ENCODE measurements around the gene SYTL2. TPM values are rescaled to one million over a fixed set of nuclear protein-coding genes. Genes with fewer than 3 reads are reported as not detected.
"Not testable (repeated sequence)": the region's sequence is repeated elsewhere in the genome, so short reads cannot be mapped to it uniquely, and the experiment has no call there.

SYTL2 gene
- total RNA-seq, 2 experiments from 2014 or later = 10.2 TPM

DNA sequence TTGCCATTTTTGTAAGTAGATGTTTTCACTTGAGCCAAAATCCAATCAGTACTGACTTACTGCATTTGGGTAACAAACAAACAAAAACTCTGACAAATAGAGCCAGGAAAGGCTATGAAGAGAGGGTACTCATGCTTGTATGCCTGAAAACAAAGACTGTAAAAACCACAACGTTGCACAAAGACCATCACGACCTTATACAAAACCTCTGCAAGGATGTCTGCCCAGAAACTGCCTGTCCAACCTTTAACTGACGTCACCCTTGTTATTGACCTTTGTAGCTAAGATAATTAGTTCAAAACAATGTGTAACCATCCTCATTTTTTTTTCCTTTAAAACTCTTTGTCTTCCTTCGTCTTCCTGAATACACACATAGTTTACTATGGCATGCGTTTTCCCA lies 145.2 kb downstream of the SYTL2 start:
- Mint-ChIP-seq H3K9me3 (no peaks in the 10 kb centered on the region), H3K27me3 (no peaks in the 10 kb centered on the region), H3K27ac (peak overlapping the region; percentile 99), H3K4me3 (peak overlapping the region; percentile 99), H3K4me1 (ENCODE audit: low read depth) (peaks cover 19% of the 10 kb centered on the region), H3K36me3 (peaks cover 29% of the 10 kb centered on the region)
- ChIA-PET CTCF (interaction anchor here (0.8 kb wide), 1 partner anchor 189 kb away, joined by 3 read pairs; no protein-coding TSS in a partner anchor), POLR2A (no interaction called here)
- no peak for DNase-seq
- intact Hi-C loops (cut with micrococcal nuclease) = loop anchor here (1.0 to 10.0 kb wide), 7 partner anchors 17 to 580 kb away; partner anchors contain the start of gene TMEM126B

DNA sequence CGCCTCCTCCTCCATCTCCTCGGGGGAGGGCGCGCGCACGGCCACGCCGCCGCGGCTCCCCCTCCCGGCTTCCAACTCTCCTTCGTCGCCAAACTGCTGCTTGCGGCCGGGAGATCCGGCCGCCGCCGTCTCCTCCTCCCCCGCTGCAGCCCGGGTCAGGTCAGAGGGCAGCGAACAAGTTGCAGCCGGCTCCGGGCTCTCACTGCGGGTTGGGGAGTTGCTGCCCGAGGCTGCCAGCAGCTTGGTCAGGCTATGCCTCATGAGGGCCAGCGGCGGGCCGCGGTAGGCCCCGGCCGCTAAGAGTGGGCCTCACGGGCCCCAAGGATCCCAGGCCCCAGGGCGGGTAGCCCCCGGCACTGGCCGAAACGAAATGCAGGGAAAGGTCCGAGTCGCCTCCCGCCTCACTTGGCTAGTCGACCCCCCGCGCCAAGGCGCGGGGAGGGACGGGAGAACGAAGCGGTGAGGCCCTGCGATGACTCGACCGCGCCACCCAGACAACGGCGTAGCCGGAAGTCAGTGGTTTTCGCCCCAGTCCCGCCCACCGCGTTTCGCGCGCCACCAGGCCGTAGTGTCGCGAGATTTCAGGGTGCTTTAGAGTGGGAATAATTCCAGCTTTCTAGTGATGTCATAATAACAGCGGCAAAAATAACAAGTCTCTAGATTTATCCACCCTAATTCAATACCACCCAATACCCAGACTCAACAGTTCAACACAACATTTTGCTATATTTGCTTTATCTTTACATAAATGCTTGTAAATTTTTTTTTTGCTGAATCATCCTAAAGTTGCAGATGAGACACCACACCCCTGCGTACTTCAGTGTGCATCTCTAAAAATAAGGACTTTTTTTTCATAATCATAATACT lies 146.1 kb downstream of the SYTL2 start, which contains the start of gene CREBZF:
TSS of gene CREBZF (minus strand) at position 515 of the 867 bp plus-strand sequence. CDS start at position 261, 254 bp downstream.
- H3K27ac Mint-ChIP-seq = peak within 1 kb of the TSS; percentile 99
- peak; percentile 97 for DNase-seq
- CTCF ChIA-PET = interaction anchor here (0.6 to 2.6 kb wide), 7 partner anchors 17 to 190 kb away, joined by 3 to 13 read pairs (median 4); partner anchors contain the start of genes DLG2, TMEM126A and TMEM126B
- peaks cover 37% of the 10 kb centered on the region for H3K36me3 Mint-ChIP-seq
- H3K27me3 Mint-ChIP-seq = no peaks in the 10 kb centered on the region
- POLR2A ChIA-PET = interaction anchor here (0.6 to 2.6 kb wide), 6 partner anchors 15 to 555 kb away, joined by 3 to 38 read pairs (median 3); partner anchors contain the start of genes TMEM126A and TMEM126B
- intact Hi-C loops (cut with micrococcal nuclease) = loop anchor here (1.0 to 10.0 kb wide), 9 partner anchors 17 to 637 kb away; partner anchors contain the start of genes HIKESHI, PICALM and TMEM126B
- peak within 1 kb of the TSS; percentile 99 for H3K4me3 Mint-ChIP-seq
- no peaks in the 10 kb centered on the region for H3K9me3 Mint-ChIP-seq
- H3K4me1 Mint-ChIP-seq (ENCODE audit: low read depth) = peaks cover 28% of the 10 kb centered on the region

DNA sequence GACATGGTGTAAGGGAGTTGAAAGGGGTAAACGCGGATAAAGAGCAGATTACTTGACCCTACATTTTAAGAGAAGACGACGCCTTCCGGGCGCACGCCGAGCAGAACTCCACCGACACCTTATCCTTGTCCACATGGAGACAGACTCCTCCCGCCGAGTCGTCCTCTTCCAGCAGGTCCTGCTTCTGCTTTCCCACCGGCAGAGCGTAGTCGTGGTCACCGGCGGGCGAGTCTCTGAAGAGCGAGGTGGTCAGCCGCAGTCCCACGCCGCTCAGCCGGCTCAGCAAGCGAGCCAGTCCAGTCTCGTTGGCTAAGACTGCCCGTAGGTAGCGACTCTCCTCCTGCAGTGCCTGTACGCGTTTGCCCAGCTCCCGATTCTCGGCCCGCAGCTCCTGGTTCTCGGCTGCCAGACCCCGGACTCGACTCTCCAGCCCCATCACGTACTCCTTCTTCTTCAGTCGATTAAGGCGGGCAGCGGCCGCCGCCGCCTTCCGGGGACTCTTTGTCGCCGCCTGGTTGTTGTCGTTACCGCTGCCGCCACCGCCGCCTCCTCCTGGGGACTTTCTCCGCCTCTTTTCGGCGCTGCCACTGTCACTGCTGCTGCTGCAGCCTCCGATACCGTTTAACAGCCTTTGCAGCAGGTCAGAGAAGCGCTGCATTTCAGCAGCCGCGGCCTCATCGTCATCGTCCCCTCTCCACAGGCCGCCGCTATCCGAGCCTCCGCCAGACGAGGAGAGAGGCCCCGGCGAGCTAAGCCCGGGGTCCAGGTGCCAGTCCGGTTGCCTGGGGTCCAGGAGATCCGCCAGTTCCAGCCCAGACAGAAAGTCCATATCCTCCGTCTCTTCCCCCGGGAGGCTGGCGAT lies 147.0 kb downstream of the SYTL2 start:
- intact Hi-C loops (cut with micrococcal nuclease) = loop anchor here (1.0 to 10.0 kb wide), 5 partner anchors 69 to 1079 kb away; partner anchors contain the start of genes HIKESHI and PICALM
- peak; percentile 93 for DNase-seq
- Mint-ChIP-seq H3K36me3 (peaks cover 42% of the 10 kb centered on the region), H3K27ac (peak overlapping the region; percentile 99), H3K27me3 (no peaks in the 10 kb centered on the region), H3K4me3 (peak overlapping the region; percentile 99), H3K9me3 (no peaks in the 10 kb centered on the region), H3K4me1 (ENCODE audit: low read depth) (peaks cover 37% of the 10 kb centered on the region)
- ChIA-PET POLR2A (interaction anchor here (0.7 to 2.6 kb wide), 9 partner anchors 12 to 556 kb away, joined by 3 to 38 read pairs (median 3); partner anchors contain the start of genes TMEM126A and TMEM126B), CTCF (interaction anchor here (0.7 to 2.6 kb wide), 9 partner anchors 14 to 191 kb away, joined by 4 to 13 read pairs (median 4); partner anchors contain the start of genes DLG2, TMEM126A and TMEM126B)

DNA sequence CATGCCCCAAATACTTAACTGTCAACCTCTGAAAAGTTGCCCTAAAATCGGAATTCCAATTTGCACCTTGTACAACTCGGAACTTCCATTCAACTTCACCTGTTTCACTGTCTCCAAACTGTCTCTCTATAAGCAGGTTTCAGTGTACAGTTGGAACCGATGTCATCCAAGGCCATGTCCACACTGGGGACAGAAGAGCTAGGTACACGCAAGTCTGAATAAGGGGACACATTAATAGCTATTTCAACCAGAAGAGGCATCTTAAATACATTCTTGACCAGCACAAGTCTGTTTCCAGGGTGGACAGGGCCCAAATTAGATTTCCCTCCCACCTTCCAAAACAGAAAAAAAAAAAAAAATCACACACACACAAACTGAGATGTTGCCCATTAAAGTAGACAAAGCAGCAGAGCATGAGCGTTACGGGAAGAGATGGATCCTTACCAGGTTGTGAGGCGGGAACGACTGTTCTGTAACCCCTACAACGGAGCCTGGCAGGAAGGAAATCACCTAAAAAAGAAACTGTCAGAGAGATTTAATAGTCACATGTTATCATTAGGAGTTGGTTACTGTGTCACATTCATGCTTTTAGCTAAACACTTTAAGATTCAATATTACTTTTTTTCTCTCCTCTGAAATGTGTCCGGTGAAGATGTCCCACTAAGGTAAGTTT lies 147.7 kb downstream of the SYTL2 start:
- Mint-ChIP-seq H3K4me3 (peak overlapping the region; percentile 99), H3K36me3 (peaks cover 48% of the 10 kb centered on the region), H3K27me3 (no peaks in the 10 kb centered on the region), H3K4me1 (ENCODE audit: low read depth) (peaks cover 44% of the 10 kb centered on the region), H3K27ac (peak overlapping the region; percentile 99), H3K9me3 (no peaks in the 10 kb centered on the region)
- intact Hi-C loops (cut with micrococcal nuclease) = loop anchor here (2.0 to 10.0 kb wide), 3 partner anchors 162 to 1080 kb away; partner anchors contain the start of gene HIKESHI
- POLR2A ChIA-PET = interaction anchor here (0.7 to 2.6 kb wide), 9 partner anchors 11 to 557 kb away, joined by 3 to 38 read pairs (median 3); partner anchors contain the start of genes TMEM126A and TMEM126B
- DNase-seq = peak; percentile 24
- CTCF ChIA-PET = interaction anchor here (0.7 to 2.6 kb wide), 7 partner anchors 14 to 191 kb away, joined by 4 to 13 read pairs (median 5); partner anchors contain the start of genes DLG2, TMEM126A and TMEM126B

DNA sequence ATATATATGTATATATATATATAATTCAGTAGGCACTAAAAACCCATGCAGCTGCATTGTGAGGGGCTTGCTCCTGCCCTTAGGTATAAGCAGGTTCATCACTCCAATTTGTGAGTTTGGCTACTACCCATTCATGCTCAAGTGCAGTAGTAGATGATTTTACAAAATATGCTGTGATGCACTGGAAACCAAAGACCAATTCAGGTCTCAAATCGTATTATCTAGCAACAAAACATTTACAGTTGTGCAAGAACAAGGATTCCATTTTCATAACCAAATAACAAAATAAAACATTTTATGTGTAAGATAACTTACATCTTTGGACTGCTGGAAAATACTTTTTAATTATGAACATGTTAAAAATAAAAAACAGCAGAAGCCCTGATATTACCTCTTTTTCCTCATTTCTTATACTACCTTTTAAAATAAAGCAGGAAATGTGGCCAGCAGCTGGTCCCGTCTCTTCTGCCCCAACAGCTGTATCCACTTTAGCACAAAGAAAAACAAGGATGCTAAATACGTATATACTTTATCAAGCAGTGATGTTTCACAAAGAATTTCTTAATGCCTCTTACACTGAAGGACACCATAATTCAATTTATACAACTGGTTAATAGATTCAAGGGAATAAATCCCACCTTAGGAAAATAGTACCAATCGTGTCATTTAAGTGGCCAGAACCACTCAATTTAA lies 148.8 kb downstream of the SYTL2 start:
- Mint-ChIP-seq H3K4me3 (peak overlapping the region; percentile 70), H3K4me1 (ENCODE audit: low read depth) (peaks cover 46% of the 10 kb centered on the region), H3K9me3 (no peaks in the 10 kb centered on the region), H3K27ac (no peak overlapping the region), H3K27me3 (no peaks in the 10 kb centered on the region), H3K36me3 (peaks cover 51% of the 10 kb centered on the region)
- DNase-seq = no peak
- ChIA-PET POLR2A (no interaction called here), CTCF (interaction anchor here (0.6 kb wide), 2 partner anchors 19 to 480 kb away, joined by 3 to 4 read pairs; no protein-coding TSS in a partner anchor)
- intact Hi-C loops (cut with micrococcal nuclease) = loop anchor here (2.0 to 10.0 kb wide), 3 partner anchors 163 to 1081 kb away; partner anchors contain the start of gene HIKESHI

DNA sequence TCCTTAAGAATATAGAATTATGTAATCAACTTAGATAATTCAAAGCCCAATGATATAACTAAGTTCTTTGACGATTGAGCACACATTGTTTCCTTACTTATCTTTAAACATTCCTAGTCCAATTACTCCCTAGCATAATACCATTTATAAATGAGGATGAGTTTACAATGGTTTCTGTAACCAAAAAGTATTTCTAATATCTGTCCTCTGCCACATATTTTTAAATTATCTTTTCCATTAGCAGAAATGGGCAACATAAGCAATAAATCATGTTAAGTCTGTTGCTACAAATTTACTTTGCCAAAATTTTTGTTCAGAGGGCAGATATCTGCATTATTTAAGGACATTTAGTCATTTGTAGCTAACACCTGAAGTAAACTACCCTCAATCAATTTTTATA lies 152.8 kb downstream of the SYTL2 start:
- POLR2A ChIA-PET = interaction anchor here (0.9 kb wide), 1 partner anchor 10 kb away, joined by 3 read pairs; the partner anchor contains the start of gene TMEM126A
- H3K9me3 Mint-ChIP-seq = no peaks in the 10 kb centered on the region
- peaks cover 50% of the 10 kb centered on the region for H3K4me1 Mint-ChIP-seq (ENCODE audit: low read depth)
- CTCF ChIA-PET = interaction anchor here (2.2 kb wide), 1 partner anchor 11 kb away, joined by 6 read pairs; the partner anchor contains the start of gene TMEM126A
- intact Hi-C loops (cut with micrococcal nuclease) = no loop called here
- no peak overlapping the region for H3K4me3 Mint-ChIP-seq
- peaks cover 54% of the 10 kb centered on the region for H3K36me3 Mint-ChIP-seq
- no peak for DNase-seq
- no peaks in the 10 kb centered on the region for H3K27me3 Mint-ChIP-seq
- no peak overlapping the region for H3K27ac Mint-ChIP-seq

DNA sequence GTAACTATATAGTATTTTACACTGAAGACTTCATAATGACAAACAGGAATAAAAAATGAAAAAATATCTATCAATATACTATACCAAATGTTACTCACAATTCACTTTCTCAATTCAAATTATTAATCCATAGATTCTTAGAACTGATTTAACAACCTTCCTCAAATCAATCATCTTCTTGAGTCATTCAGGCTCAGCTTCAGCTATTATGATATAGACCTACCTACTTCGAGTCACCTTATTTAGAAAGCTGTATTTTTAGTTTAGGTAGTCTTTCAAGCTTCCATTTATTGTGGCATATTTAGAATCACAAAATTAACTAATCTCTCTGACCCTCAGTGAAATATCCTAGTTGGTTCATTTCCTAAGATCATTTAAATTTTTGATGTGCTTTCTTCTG lies 154.2 kb downstream of the SYTL2 start:
- Mint-ChIP-seq H3K27ac (peak overlapping the region; percentile 20), H3K27me3 (no peaks in the 10 kb centered on the region), H3K4me1 (ENCODE audit: low read depth) (peaks cover 56% of the 10 kb centered on the region), H3K4me3 (no peak overlapping the region), H3K36me3 (peaks cover 47% of the 10 kb centered on the region), H3K9me3 (no peaks in the 10 kb centered on the region)
- DNase-seq = no peak
- POLR2A ChIA-PET = interaction anchor here (1.0 to 1.3 kb wide), 2 partner anchors 9 to 28 kb away, joined by 4 read pairs; partner anchors contain the start of genes TMEM126A and TMEM126B
- CTCF ChIA-PET = no interaction called here
- intact Hi-C loops (cut with micrococcal nuclease) = no loop called here

DNA sequence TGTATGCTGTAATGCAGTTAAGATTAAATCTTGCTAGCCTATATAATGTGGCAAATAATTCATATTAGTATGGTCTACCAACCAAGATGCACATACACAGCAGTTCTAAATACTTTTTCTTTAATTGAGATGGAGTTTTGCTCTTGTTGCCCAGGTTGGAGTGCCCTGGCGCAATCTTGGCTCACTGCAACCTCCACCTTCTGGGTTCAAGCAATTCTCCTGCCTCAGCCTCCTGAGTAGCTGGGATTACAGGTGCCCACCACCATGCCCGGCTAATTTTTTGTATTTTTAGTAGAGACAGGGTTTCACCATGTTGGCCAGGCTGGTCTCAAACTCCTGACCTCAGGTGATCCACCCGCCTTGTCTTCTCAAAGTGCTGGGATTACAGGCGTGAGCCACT lies 156.6 kb downstream of the SYTL2 start:
- H3K27me3 Mint-ChIP-seq; H3K27ac Mint-ChIP-seq; DNase-seq; H3K4me3 Mint-ChIP-seq; H3K9me3 Mint-ChIP-seq; POLR2A ChIA-PET; intact Hi-C loops (cut with micrococcal nuclease): not testable (repeated sequence)
- peaks cover 42% of the 10 kb centered on the region for H3K4me1 Mint-ChIP-seq (ENCODE audit: low read depth)
- CTCF ChIA-PET = interaction anchor here (0.6 kb wide), 1 partner anchor 1099 kb away, joined by 3 read pairs; no protein-coding TSS in a partner anchor
- H3K36me3 Mint-ChIP-seq = peaks cover 29% of the 10 kb centered on the region

DNA sequence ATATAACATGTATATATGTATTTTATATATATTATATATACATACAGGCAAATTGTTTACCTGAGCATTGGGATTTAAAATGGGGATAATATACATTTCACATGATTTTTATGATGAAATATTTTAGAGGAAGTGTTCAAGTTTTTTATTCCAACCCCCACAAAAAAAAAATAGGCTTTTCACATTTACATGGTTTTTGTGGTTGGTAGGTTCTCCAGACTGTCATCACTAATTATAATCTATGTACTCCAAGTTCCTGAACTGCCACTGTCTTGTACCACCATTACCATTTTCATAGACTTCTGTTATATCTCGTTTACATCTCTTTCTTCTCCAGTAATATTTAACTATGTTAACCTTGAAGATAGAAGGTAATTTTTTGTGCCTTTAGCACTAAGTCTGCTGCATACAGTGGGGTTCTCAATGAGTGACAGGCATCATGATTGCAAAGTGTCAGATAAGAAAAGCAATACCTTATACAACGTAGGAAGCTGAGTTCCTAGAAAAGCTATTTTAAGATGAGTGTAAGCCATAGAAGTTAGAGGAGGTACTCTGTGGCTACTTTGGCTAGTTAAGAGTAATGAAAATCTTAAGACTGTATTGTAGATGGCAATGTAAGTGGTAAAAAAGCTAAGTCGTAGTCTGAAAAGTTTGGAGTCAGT lies 158.0 kb downstream of the SYTL2 start:
- Mint-ChIP-seq H3K4me3 (no peak overlapping the region), H3K36me3 (peaks cover 21% of the 10 kb centered on the region), H3K27me3 (no peaks in the 10 kb centered on the region), H3K27ac (peak overlapping the region; percentile 54), H3K9me3 (no peaks in the 10 kb centered on the region), H3K4me1 (ENCODE audit: low read depth) (peaks cover 40% of the 10 kb centered on the region)
- ChIA-PET POLR2A (no interaction called here), CTCF (no interaction called here)
- intact Hi-C loops (cut with micrococcal nuclease) = no loop called here
- no peak for DNase-seq

DNA sequence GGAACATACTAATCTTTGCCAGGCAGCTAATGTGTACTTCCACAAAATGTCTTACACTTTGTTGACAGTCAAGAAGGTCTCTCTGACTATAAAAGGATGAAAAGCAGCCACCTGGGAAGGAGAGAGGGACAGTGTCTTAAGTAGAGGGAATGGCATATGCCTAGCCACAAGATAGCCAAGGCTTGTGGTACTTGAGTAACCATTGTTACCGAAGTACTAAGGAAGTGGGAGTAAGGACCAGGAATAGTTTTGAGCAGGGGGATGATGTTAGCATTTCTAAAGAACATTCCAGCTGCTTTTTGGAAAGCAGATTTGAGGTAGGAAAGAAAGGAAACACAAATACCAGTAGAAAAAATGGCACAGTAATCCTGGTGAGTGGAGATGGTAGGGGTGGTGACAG lies 159.8 kb downstream of the SYTL2 start:
- ChIA-PET POLR2A (interaction anchor here (1.0 to 1.5 kb wide), 2 partner anchors 9 to 196 kb away, joined by 3 to 5 read pairs; no protein-coding TSS in a partner anchor), CTCF (no interaction called here)
- Mint-ChIP-seq H3K4me3 (no peak overlapping the region), H3K27me3 (no peaks in the 10 kb centered on the region), H3K27ac (peak overlapping the region; percentile 6), H3K9me3 (no peaks in the 10 kb centered on the region), H3K4me1 (ENCODE audit: low read depth) (peaks cover 37% of the 10 kb centered on the region), H3K36me3 (peaks cover 14% of the 10 kb centered on the region)
- DNase-seq = no peak
- intact Hi-C loops (cut with micrococcal nuclease) = no loop called here

Data from activated CD4-positive, alpha-beta memory T cell treated with anti-CD3 and anti-CD28 coated beads for 36 hours (primary cell).